Retinal pigment epithelial cell (primary cell): ENCODE measurements around the gene BRINP2.

Experiments used
- DNase-seq: peaks from one replicate; pipeline ENCODE4 v3.0.0-alpha.2; 2010; ENCODE audit warnings: low read depth
- H3K4me3 ChIP-seq: 2 replicates; pipeline ENCODE4 v1.5.1; 2011; ENCODE audit warnings: mild to moderate bottlenecking, low read length, control low read depth, moderate library complexity
- TF ChIP-seq, protein P1 (sequence below): conservative IDR thresholded peaks from 2 replicates; pipeline ENCODE4 v1.5.1; 2011; ENCODE audit warnings: low read depth, low read length, control low read depth, inconsistent platforms

BRINP2 gene, protein sequence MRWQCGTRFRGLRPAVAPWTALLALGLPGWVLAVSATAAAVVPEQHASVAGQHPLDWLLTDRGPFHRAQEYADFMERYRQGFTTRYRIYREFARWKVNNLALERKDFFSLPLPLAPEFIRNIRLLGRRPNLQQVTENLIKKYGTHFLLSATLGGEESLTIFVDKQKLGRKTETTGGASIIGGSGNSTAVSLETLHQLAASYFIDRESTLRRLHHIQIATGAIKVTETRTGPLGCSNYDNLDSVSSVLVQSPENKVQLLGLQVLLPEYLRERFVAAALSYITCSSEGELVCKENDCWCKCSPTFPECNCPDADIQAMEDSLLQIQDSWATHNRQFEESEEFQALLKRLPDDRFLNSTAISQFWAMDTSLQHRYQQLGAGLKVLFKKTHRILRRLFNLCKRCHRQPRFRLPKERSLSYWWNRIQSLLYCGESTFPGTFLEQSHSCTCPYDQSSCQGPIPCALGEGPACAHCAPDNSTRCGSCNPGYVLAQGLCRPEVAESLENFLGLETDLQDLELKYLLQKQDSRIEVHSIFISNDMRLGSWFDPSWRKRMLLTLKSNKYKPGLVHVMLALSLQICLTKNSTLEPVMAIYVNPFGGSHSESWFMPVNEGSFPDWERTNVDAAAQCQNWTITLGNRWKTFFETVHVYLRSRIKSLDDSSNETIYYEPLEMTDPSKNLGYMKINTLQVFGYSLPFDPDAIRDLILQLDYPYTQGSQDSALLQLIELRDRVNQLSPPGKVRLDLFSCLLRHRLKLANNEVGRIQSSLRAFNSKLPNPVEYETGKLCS

GRCh38 chr1:177170756-177171535, at the start of gene BRINP2:
Gene BRINP2, plus strand, starts transcription at chr1:177170958. Its CDS starts 58,919 bp downstream, at chr1:177229877.
- peak within 1 kb of the TSS; percentile 58 for H3K4me3 ChIP-seq
- TF ChIP-seq, protein P1, sequence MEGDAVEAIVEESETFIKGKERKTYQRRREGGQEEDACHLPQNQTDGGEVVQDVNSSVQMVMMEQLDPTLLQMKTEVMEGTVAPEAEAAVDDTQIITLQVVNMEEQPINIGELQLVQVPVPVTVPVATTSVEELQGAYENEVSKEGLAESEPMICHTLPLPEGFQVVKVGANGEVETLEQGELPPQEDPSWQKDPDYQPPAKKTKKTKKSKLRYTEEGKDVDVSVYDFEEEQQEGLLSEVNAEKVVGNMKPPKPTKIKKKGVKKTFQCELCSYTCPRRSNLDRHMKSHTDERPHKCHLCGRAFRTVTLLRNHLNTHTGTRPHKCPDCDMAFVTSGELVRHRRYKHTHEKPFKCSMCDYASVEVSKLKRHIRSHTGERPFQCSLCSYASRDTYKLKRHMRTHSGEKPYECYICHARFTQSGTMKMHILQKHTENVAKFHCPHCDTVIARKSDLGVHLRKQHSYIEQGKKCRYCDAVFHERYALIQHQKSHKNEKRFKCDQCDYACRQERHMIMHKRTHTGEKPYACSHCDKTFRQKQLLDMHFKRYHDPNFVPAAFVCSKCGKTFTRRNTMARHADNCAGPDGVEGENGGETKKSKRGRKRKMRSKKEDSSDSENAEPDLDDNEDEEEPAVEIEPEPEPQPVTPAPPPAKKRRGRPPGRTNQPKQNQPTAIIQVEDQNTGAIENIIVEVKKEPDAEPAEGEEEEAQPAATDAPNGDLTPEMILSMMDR, result no peak
- DNase-seq, result no peak

DNA sequence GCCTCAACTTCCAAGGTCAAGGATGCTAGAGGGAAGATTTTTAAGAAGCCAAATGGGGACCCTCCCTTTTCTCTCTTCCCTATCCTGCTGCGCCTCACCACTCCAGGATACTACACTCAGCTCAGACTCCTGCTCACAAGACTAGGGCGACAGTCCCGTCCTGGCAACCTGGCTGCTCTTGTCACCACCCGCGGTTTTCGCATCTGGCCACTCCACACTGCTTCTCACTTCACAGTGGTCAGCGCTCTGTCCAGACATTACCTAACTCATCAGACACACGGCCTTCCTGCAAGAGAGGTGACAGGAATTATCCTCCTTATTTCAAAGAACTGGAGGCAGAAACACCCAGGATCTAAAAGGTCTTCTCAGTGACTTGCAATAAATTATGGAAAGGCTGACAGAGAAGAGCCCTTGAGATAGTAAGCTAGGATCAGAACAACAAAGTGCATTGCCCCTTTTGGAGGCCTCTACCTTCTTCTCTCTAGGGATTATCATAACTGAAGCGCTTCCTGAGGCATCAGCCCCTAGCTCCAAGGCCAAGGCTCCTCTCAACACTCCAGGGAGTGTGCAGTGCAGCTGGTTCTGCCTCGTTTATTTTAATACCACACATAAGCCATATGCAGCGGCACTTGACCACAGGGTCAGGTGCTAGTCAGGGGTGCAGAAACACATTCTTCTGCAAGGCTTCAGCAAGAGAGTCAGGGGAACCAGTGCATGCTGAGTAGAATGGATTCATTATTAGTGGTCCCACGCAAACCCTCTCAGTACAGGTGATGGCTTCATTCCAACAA, 48.1 kb upstream of the BRINP2 start:
- TF ChIP-seq, protein P1, result no peak
- H3K4me3 ChIP-seq, result no peak overlapping the region
- DNase-seq, result no peak

- TF ChIP-seq, protein P1, result no peak
- H3K4me3 ChIP-seq, result no peak overlapping the region
- no peak for DNase-seq
These were observed 46.0 kb upstream of the BRINP2 start for GRCh38 chr1:177124577-177125278.

GRCh38 chr1:177126267-177126666, 44.5 kb upstream of the BRINP2 start:
- TF ChIP-seq, protein P1, result no peak
- no peak for DNase-seq
- H3K4me3 ChIP-seq, result no peak overlapping the region

GRCh38 chr1:177128665-177129281, 42.0 kb upstream of the BRINP2 start:
- no peak for DNase-seq
- no peak overlapping the region for H3K4me3 ChIP-seq
- TF ChIP-seq, protein P1, result no peak

DNA sequence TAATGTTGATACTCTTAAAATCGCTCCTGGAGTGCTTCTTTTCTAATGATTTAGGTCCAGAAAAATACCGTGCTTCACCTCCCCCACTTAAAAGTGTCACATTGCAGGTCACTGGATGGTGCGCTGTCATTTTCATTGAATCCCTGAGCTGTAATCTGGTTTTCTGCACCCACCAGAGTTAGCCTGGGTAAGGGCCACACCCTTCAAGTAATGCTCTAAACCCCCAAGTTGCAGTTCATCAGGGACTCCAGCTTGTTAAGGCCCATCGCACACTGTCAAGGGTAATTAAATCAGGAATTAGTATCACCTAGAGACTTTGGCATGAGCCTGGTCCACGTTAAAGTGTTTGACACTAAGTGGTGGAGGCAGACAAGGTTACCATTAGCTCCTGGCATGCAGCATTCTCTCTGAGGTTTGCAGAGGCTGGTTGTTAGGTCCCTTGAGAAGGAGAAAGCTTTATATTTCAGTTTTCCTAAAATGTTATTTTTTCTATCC, 40.3 kb upstream of the BRINP2 start:
- TF ChIP-seq, protein P1, result no peak
- peak; percentile 30 for DNase-seq
- no peak overlapping the region for H3K4me3 ChIP-seq
